RWPE2 (cell line): ENCODE data around the gene STAG2.

Experiments used
- ATAC-seq: fragments of 200-7000 bp; cut with Tn5 transposase; 3 replicates; pipeline ENCODE4 v1.9.1; 2021; ENCODE audit warnings: low read depth
- DNase-seq: peaks from one replicate; pipeline ENCODE4 v3.0.0-alpha.2; 2020; ENCODE audit warnings: low spot score
- H3K27ac ChIP-seq: fragments of 450-650 bp; 2 replicates; pipeline ENCODE4 v1.5.1; 2017; ENCODE audit warnings: mild to moderate bottlenecking; ENCODE audit not compliant: poor library complexity, severe bottlenecking
- H3K27me3 ChIP-seq: fragments of 250-450 bp; sonication (Bioruptor Pico); 2 replicates; pipeline ENCODE4 v1.5.1; 2021; ENCODE audit warnings: mild to moderate bottlenecking, moderate library complexity; ENCODE audit not compliant: insufficient read depth, poor library complexity, severe bottlenecking
- H3K36me3 ChIP-seq: fragments of 250-450 bp; sonication (Bioruptor Pico); 2 replicates; pipeline ENCODE4 v1.5.1; 2020; ENCODE audit warnings: low read depth, mild to moderate bottlenecking, moderate library complexity
- H3K4me1 ChIP-seq: fragments of 250-450 bp; sonication (Bioruptor Pico); 2 replicates; pipeline ENCODE4 v1.5.1; 2021; ENCODE audit warnings: mild to moderate bottlenecking, moderate library complexity; ENCODE audit not compliant: insufficient read depth, poor library complexity, severe bottlenecking
- H3K4me3 ChIP-seq: fragments of 250-450 bp; sonication (Bioruptor Pico); 2 replicates; pipeline ENCODE4 v1.5.1; 2021; ENCODE audit warnings: mild to moderate bottlenecking, moderate library complexity; ENCODE audit not compliant: severe bottlenecking
- H3K9me3 ChIP-seq: fragments of 250-450 bp; sonication (Bioruptor Pico); 2 replicates; pipeline ENCODE4 v1.5.1; 2021; ENCODE audit warnings: mild to moderate bottlenecking, moderate library complexity; ENCODE audit not compliant: severe bottlenecking
- TF ChIP-seq, protein P1 (sequence below): fragments of 450-650 bp; IDR thresholded peaks from one replicate; pipeline ENCODE4 v1.5.1; 2017; ENCODE audit warnings: mild to moderate bottlenecking, moderate library complexity; ENCODE audit not compliant: poor library complexity, severe bottlenecking

Gene STAG2

DNA sequence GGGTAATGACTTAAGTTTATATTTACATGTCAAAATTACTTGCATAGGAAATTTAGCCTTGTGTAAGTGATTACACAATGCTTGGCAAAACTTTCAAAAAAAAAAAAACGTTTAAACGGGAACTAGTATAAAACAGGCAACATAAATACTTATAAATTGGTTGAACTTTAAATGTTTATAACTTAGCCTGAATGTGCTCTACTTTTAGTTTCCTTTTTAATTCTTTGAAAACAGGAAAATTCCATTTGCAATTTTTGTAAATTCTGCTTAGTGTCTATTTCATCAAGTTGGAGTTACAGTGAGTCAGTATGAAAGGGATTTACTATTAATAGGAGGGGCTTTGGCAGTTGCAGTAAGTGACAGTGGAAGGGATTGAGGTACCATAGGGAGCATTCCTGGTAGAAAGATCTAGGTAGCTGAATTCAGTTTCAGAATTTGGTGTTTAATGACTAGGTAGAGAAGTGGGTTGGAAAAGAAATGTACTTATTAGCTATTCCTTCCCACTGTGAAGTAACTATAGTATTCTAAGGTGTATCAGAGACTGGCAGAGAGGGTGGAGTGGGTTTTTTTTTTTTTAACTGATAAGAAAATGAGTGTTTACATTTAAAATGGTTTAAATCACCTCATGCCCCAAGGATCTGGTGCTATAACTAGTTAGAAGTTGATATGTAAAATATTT, 2.8 kb downstream of the STAG2 start:
- Histone ChIP-seq H3K4me1 (peaks cover 5% of the 10 kb centered on the region), H3K27me3 (no peaks in the 10 kb centered on the region), H3K9me3 (no peaks in the 10 kb centered on the region), H3K4me3 (peak overlapping the region; percentile 51), H3K27ac (peak overlapping the region; percentile 91), H3K36me3 (no peaks in the 10 kb centered on the region)
- DNase-seq = no peak
- no peak for ATAC-seq
- TF ChIP-seq, protein P1, sequence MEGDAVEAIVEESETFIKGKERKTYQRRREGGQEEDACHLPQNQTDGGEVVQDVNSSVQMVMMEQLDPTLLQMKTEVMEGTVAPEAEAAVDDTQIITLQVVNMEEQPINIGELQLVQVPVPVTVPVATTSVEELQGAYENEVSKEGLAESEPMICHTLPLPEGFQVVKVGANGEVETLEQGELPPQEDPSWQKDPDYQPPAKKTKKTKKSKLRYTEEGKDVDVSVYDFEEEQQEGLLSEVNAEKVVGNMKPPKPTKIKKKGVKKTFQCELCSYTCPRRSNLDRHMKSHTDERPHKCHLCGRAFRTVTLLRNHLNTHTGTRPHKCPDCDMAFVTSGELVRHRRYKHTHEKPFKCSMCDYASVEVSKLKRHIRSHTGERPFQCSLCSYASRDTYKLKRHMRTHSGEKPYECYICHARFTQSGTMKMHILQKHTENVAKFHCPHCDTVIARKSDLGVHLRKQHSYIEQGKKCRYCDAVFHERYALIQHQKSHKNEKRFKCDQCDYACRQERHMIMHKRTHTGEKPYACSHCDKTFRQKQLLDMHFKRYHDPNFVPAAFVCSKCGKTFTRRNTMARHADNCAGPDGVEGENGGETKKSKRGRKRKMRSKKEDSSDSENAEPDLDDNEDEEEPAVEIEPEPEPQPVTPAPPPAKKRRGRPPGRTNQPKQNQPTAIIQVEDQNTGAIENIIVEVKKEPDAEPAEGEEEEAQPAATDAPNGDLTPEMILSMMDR = no peak

DNA sequence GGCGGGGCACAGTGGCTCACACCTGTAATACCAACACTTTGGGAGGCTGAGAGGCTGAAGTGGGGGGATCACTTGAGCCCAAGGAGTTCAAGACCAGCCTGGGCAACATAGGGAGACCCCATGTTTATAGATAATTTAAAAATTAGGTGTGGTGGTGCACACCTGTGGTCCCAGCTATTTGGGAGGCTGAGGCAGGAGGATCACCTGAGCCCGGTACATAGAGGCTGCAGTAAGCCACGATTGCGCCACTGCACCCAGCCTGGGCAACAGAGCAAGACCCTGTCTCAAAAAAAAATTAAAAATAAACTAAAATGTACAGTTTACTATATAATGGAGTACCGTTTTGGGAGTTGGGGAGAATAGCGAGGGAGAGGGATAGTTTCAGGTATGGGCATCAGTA, 4.2 kb downstream of the STAG2 start:
- H3K4me1 ChIP-seq = peaks cover 5% of the 10 kb centered on the region
- no peak for DNase-seq
- no peak overlapping the region for H3K4me3 ChIP-seq
- TF ChIP-seq, protein P1 = no peak
- no peak overlapping the region for H3K27ac ChIP-seq
- no peaks in the 10 kb centered on the region for H3K36me3 ChIP-seq
- no peaks in the 10 kb centered on the region for H3K9me3 ChIP-seq
- ATAC-seq = no peak
- no peaks in the 10 kb centered on the region for H3K27me3 ChIP-seq

DNA sequence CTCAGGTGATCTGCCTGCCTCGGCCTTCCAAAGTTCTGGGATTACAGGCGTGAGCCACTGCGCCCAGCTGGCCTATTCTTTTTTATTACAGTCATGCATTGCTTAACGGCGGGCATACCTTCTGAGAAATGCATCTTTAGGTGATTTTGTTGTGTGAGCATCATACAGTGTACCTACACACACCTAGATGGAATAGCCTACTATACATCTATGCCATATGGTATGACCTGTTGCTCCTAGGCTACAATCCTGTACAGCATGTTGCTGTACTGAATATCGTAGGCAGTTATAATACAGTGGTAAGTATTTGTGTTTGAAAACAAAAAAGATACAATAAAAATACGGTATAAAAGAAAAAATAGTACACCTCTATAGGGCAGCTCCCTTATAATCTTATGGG, 6.0 kb downstream of the STAG2 start:
- DNase-seq = no peak
- H3K36me3 ChIP-seq = no peaks in the 10 kb centered on the region
- no peaks in the 10 kb centered on the region for H3K9me3 ChIP-seq
- no peak overlapping the region for H3K27ac ChIP-seq
- peaks cover 5% of the 10 kb centered on the region for H3K4me1 ChIP-seq
- ATAC-seq = no peak
- H3K27me3 ChIP-seq = no peaks in the 10 kb centered on the region
- no peak overlapping the region for H3K4me3 ChIP-seq
- TF ChIP-seq, protein P1 = no peak

DNA sequence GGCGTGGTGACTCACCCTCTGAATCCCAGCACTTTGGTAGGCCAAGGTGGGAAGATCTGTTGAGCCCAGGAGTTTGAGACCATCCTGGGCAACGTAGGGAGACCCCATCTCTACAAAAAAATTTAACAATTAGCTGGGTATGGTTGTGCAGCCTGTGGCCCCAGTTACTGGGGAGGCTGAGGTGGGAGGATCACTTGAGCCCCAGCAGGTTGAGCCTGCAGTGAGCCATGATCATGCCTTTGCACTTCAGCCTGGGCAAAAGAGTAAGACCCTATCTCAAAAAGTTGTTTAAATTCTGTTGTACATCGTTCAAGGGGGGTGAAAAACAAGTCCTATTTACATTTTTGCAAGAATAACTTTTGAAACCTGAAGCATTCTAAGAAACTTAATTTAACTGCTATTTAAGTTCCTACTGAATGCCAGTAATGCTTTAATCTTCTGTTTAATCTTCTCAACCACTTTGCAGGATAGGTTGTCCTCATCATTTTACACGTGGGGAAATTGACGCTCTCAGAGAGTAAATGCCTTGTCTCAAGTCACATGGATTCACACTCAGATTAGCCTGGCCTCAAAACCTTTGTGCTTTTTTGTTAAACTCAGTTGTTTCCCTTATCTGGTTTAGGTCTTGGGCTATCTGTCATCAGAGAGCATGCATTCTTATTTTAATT, 7.0 kb downstream of the STAG2 start:
- no peak for DNase-seq
- Histone ChIP-seq H3K4me1 (peaks cover 5% of the 10 kb centered on the region), H3K36me3 (no peaks in the 10 kb centered on the region), H3K9me3 (no peaks in the 10 kb centered on the region), H3K27ac (no peak overlapping the region), H3K27me3 (no peaks in the 10 kb centered on the region), H3K4me3 (no peak overlapping the region)
- no peak for ATAC-seq
- TF ChIP-seq, protein P1 = no peak

DNA sequence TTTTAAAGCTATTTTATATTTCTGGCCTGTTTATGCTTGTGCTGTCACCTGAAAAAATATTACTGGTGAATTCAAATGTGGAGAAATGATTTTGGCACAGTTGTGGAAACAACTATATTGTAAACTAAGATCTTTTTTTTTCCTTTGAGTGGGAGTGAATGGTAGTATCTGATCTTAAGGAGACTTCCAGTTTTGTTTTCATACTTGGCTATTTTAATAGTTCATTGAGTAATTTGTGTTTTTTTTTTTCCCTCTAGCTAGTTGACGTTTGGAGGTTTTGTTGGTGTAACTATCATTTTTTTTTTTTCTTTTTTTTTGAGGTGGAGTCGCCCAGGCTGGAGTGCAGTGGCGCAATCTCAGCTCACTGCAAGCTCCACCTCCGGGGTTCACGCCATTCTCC, 10.5 kb downstream of the STAG2 start:
- ATAC-seq = no peak

More for the DNA sequence above, 10.5 kb downstream of the STAG2 start:
- no peak overlapping the region for H3K4me3 ChIP-seq
- H3K36me3 ChIP-seq = no peaks in the 10 kb centered on the region
- H3K4me1 ChIP-seq = no peaks in the 10 kb centered on the region
- TF ChIP-seq, protein P1 = no peak
- H3K27ac ChIP-seq = no peak overlapping the region
- no peaks in the 10 kb centered on the region for H3K27me3 ChIP-seq
- no peaks in the 10 kb centered on the region for H3K9me3 ChIP-seq
- no peak for DNase-seq
